ENCODE data around the gene SLC5A8.

The SLC5A8 gene

GRCh38 chr12:101209319-101210302 lies at the start of gene SLC5A8:
TSS of gene SLC5A8 (minus strand) at chr12:101210238. CDS start at chr12:101209848, 390 bp downstream.
- Mint-ChIP-seq H3K27me3 (ENCODE audit: low read depth) (peaks cover 38% of the 10 kb centered on the region), H3K36me3 (ENCODE audit: low read depth) (no peaks in the 10 kb centered on the region), H3K9me3 (peaks cover 8% of the 10 kb centered on the region), H3K4me1 (no peaks in the 10 kb centered on the region), H3K27ac (no peak within 1 kb of the TSS), H3K4me3 (peak within 1 kb of the TSS in 1 of 3 experiments; percentile 54)
- no peak for TF ChIP-seq CTCF (IDR thresholded peaks at IDR 0.05; ENCODE audit: unreplicated experiment in 3 of 3)

GRCh38 chr12:101257357-101257756 lies 47.3 kb upstream of the SLC5A8 start:
- H3K4me3 Mint-ChIP-seq, result no peak overlapping the region
- H3K27me3 Mint-ChIP-seq (ENCODE audit: low read depth), result no peaks in the 10 kb centered on the region
- peaks cover 7% of the 10 kb centered on the region for H3K9me3 Mint-ChIP-seq
- H3K27ac Mint-ChIP-seq, result no peak overlapping the region
- TF ChIP-seq CTCF (IDR thresholded peaks at IDR 0.05; ENCODE audit: unreplicated experiment in 3 of 3), result no peak
- H3K36me3 Mint-ChIP-seq (ENCODE audit: low read depth), result no peaks in the 10 kb centered on the region
- H3K4me1 Mint-ChIP-seq, result no peaks in the 10 kb centered on the region

GRCh38 chr12:101256266-101256665 lies 46.2 kb upstream of the SLC5A8 start:
- H3K4me3 Mint-ChIP-seq, result no peak overlapping the region
- H3K27ac Mint-ChIP-seq, result no peak overlapping the region
- peaks cover 7% of the 10 kb centered on the region for H3K9me3 Mint-ChIP-seq
- H3K36me3 Mint-ChIP-seq (ENCODE audit: low read depth), result no peaks in the 10 kb centered on the region
- no peak for TF ChIP-seq CTCF (IDR thresholded peaks at IDR 0.05; ENCODE audit: unreplicated experiment in 3 of 3)
- no peaks in the 10 kb centered on the region for H3K27me3 Mint-ChIP-seq (ENCODE audit: low read depth)
- H3K4me1 Mint-ChIP-seq, result no peaks in the 10 kb centered on the region

- Mint-ChIP-seq H3K4me3 (no peak overlapping the region), H3K36me3 (ENCODE audit: low read depth) (no peaks in the 10 kb centered on the region), H3K4me1 (no peaks in the 10 kb centered on the region), H3K27me3 (ENCODE audit: low read depth) (no peaks in the 10 kb centered on the region), H3K27ac (no peak overlapping the region), H3K9me3 (no peaks in the 10 kb centered on the region)
- no peak for TF ChIP-seq CTCF (IDR thresholded peaks at IDR 0.05; ENCODE audit: unreplicated experiment in 3 of 3)
Measured at GRCh38 chr12:101243616-101244015, 33.6 kb upstream of the SLC5A8 start.

GRCh38 chr12:101243074-101243473 lies 33.0 kb upstream of the SLC5A8 start:
- H3K27me3 Mint-ChIP-seq (ENCODE audit: low read depth), result no peaks in the 10 kb centered on the region
- no peak for TF ChIP-seq CTCF (IDR thresholded peaks at IDR 0.05; ENCODE audit: unreplicated experiment in 3 of 3)
- no peaks in the 10 kb centered on the region for H3K4me1 Mint-ChIP-seq
- no peaks in the 10 kb centered on the region for H3K36me3 Mint-ChIP-seq (ENCODE audit: low read depth)
- no peak overlapping the region for H3K4me3 Mint-ChIP-seq
- H3K9me3 Mint-ChIP-seq, result no peaks in the 10 kb centered on the region
- no peak overlapping the region for H3K27ac Mint-ChIP-seq

Measured in nephron (organoid).